ENCODE data around the gene NFATC4.

Gene NFATC4

DNA sequence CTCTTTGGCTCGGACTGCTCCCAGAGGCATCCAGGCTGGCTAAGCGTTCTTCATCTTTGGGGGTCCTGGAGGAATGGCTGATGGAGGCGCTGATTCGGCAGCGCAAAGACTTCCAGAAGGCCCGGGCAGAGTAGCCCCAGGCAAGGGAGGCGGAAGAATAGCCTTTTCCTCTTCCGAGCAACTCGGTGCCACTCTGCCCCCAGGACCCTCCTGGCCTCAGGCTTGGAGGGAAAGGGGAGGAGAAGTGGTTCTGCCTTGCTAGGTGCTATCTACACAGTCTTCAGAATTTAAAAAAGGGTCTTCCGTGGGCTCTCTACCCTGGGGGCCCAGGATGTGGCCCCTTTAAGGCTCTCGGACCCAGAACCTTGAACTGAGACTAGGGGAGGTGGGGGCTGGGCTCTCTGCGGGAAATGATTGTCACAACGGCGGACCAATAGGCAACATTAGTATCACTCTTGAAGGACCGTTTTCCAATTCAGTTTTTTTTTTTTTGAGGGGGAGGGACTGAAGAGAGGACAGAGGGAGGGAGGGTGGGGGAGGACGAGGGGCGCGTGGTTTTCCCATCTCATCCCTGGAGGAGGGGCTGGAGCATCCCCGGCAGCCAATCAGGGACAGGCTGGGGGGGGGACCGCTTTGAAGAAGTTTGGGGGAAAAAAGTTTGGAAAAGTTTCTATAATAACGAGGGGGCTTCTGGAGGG is at the start of gene NFATC4:
NFATC4 (plus strand) TSS at position 671 of the 698 bp plus-strand sequence. CDS start 157 bp downstream, outside the sequence.
- peak; percentile 92 for DNase-seq (ENCODE audit: low read depth, low spot score)

- DNase-seq (ENCODE audit: low read depth, low spot score) = no peak
These were observed 46.6 kb upstream of the NFATC4 start for GRCh38 chr14:24321212-24321975.

DNA sequence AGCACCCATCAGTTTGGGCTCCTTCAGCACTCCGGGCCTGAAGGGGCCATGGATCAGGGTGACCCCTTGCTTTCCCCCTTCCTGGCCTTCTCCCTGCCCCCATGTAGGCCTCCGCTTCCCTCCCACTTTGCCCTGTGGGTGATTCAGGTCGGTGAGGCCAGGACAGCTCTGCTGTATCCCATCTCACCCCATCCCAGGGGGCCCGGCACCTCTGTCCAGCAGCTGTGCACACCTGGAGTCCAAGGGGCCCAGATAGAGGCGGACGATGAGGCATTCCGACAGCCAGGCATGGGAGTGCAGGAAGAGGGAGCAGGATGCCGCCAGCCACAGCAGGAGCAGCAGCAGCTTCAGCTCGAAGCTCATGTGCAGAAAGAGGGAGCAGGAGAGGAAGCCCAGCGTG is 45.3 kb upstream of the NFATC4 start:
- DNase-seq (ENCODE audit: low read depth, low spot score) = no peak

- DNase-seq (ENCODE audit: low read depth, low spot score) = no peak
These were observed 44.6 kb upstream of the NFATC4 start for GRCh38 chr14:24323341-24323740.

DNA sequence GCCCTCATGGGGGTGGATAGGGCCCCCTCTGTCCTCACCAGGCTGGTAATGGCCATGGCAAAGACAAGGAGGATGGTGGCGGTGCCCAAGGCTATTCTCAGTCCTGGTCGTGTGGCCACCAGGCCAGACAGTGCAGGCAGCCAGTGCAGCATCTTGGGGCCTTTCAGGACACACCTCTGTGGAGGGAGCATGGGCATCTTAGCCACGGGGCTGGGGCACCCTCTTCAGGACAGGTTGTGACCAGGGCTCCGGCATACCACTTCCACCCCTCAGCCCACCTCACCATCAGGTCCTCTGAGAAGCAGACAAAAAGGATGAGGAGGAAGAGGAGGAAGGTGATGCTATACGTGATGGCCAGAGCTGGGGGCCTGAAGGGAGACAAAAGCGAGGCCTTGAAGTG is 44.0 kb upstream of the NFATC4 start:
- no peak for DNase-seq (ENCODE audit: low read depth, low spot score)

GRCh38 chr14:24325041-24325530 is 42.9 kb upstream of the NFATC4 start:
- DNase-seq (ENCODE audit: low read depth, low spot score) = no peak

DNA sequence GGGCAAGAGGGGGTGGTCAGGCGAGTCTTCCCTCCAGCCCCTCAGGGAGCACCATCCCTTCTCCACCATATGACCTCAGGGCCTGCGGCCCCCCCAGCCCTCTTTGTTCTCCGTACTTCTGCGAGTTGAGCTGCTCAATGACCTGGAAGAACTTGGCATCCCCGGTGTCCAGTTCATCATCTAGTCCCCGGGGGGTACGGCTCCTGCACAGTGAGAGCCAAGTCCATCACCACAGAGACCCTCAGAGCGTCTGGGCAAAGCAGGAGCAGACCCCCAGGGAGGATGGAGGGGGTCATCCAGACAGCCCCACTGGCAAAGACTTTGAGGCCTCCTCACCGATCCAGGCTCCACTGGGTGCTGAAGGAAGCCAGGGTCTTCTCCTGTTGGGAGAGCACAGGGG is 42.0 kb upstream of the NFATC4 start:
- no peak for DNase-seq (ENCODE audit: low read depth, low spot score)

- no peak for DNase-seq (ENCODE audit: low read depth, low spot score)
These were observed 40.7 kb upstream of the NFATC4 start for GRCh38 chr14:24327303-24327702.

GRCh38 chr14:24327914-24328313 is 40.1 kb upstream of the NFATC4 start:
- DNase-seq (ENCODE audit: low read depth, low spot score) = peak; percentile 40

- DNase-seq (ENCODE audit: low read depth, low spot score) = no peak
These were observed 38.8 kb upstream of the NFATC4 start for GRCh38 chr14:24329073-24329663.

- no peak for DNase-seq (ENCODE audit: low read depth, low spot score)
These were observed 38.2 kb upstream of the NFATC4 start for GRCh38 chr14:24329736-24330135.

GRCh38 chr14:24330973-24331674 is 36.9 kb upstream of the NFATC4 start:
- no peak for DNase-seq (ENCODE audit: low read depth, low spot score)

GRCh38 chr14:24331731-24332267 is 36.2 kb upstream of the NFATC4 start:
- no peak for DNase-seq (ENCODE audit: low read depth, low spot score)

DNA sequence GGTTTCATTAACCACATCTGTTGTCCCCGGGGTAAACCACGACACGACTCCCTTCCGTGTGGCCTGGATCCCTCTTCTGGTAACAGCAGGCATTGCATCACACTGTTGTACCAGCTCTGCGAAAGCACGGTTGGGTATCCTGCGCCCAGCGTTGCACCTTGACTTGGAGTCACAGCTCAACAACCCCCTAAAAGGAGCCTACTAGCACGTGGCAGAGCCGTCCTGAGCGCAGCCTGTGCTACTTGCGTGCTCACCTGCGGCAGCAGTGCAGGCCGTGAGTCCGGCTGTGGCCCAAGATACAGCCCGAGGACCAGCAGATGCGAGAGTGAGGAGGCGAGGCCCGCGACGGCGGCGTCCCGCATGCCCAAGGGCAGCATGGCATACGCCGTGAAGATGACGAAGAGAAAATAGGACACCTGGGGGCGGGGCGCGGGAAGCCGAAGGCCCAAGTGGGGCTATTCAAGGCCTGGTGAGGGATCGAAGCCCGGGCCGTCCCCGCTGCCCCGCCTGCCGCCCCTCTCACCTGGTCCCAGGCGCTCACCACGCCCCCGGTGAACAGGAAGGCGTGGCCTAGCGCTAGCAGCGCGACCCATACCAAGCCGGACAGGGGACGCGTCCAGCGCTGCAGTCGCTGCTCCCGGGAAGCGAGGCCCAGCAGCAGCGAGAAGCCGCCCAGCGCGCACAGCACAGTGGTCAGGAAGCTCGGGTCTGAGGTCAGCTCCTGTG is 35.6 kb upstream of the NFATC4 start:
- DNase-seq (ENCODE audit: low read depth, low spot score) = peak; percentile 78

GRCh38 chr14:24334431-24335291 is 33.3 kb upstream of the NFATC4 start, which contains the start of gene ADCY4:
ADCY4 (minus strand) TSS chr14:24335071; CDS start chr14:24334652, 419 bp downstream.
- DNase-seq (ENCODE audit: low read depth, low spot score) = peak; percentile 29

- DNase-seq (ENCODE audit: low read depth, low spot score) = no peak
These were observed 32.4 kb upstream of the NFATC4 start for GRCh38 chr14:24335461-24336171.

DNA sequence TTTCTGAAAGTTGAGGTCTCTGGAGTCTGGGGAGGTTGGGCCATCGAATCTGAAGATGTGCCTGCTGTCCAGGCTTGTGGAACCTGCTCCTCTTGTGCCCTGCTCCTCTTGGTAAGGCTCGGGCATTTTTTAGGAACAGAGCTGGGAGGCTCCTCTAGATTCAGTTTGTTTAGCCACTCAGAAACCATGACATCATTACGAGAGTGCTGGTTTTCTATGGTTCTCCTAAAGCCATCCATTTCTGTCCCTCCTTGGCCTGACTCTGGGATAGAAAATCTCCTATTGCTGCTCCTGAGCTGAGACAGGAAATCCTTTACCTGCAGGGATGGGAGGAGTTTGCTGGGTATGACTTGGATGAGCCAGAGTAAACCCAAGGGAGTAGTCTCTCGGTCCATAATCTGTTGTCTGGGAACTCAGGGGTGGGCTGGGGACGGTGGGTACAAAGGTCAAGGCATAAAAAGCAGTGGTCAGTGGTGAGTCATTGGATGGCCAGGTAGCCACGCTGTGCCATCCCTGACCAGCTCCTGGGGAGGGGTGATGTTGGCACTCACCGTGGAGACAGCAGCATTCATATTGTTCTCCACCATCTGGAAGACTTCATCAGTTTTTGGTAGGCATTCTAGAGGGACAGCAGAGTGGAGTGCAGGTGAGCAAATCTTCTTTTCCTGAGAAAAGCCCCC is 30.7 kb upstream of the NFATC4 start:
- no peak for DNase-seq (ENCODE audit: low read depth, low spot score)

- no peak for DNase-seq (ENCODE audit: low read depth, low spot score)
These were observed 30.2 kb upstream of the NFATC4 start for GRCh38 chr14:24337824-24338175.

GRCh38 chr14:24338843-24339242 is 29.1 kb upstream of the NFATC4 start:
- no peak for DNase-seq (ENCODE audit: low read depth, low spot score)

All from astrocyte of the hippocampus (primary cell).